ENCODE measurements around the gene SMIM20. TPM values are rescaled to one million over a fixed set of nuclear protein-coding genes. Genes with fewer than 3 reads are reported as not detected.
A peak's percentile ranks its signal among the peaks of the same experiment; 100 is the strongest.

Gene SMIM20
- total RNA-seq, 2 donors from 2014 or later: 35.9 to 40.8 TPM

DNA sequence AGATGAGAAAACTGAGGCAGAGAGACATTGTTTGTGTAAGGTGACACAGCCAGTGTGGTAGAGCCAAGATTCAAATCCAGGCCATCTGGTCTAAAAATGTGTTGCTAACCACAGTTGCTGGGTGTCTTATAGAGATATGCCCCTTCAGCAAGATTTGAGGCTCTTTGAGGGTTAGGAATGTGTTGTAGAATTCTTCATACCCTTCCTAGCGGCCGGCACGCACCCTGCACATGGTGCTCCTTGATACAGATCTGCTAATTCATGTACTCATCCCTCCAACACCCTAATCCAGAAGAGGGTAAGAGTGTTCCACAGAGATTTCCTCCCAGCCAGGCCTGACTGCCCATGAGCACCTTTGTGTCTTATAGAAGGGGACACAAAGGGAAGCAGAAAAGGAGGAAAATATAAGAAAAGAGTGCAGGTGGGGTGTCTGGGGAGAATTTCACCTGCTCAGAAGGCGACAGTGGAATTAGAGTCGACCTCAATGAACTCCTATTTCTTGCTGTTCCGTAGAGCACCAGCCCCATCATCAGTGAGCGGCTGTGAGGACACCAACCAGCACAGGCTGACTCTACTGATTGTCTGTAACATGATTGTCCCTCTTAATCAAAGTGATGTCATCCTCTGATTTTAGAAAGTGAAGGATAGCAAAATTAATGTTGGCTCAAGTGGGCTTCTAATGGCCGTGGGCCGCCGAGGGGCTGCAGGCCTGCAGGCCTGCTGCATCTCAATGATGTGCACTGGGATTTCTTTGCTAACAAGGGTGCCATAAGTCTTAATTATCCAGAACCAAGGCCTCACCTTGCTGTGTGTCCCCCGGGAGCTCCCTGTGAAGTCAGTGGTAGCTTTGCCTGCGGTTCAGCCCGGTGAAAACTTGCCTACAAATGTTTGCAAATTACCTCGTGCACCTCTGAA, 24.2 kb upstream of the SMIM20 start:
- TF ChIP-seq, protein P1, sequence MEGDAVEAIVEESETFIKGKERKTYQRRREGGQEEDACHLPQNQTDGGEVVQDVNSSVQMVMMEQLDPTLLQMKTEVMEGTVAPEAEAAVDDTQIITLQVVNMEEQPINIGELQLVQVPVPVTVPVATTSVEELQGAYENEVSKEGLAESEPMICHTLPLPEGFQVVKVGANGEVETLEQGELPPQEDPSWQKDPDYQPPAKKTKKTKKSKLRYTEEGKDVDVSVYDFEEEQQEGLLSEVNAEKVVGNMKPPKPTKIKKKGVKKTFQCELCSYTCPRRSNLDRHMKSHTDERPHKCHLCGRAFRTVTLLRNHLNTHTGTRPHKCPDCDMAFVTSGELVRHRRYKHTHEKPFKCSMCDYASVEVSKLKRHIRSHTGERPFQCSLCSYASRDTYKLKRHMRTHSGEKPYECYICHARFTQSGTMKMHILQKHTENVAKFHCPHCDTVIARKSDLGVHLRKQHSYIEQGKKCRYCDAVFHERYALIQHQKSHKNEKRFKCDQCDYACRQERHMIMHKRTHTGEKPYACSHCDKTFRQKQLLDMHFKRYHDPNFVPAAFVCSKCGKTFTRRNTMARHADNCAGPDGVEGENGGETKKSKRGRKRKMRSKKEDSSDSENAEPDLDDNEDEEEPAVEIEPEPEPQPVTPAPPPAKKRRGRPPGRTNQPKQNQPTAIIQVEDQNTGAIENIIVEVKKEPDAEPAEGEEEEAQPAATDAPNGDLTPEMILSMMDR (conservative IDR thresholded peaks at IDR 0.05): no peak
- H3K9me3 Mint-ChIP-seq: no peaks in the 10 kb centered on the region
- 92 to 100% methylated on average over 7 to 14 of the region's 14 CpGs for WGBS, 2 experiments (ENCODE audit: insufficient coverage in 1 of 2, insufficient read length in 1 of 2)
- no peaks in the 10 kb centered on the region for H3K9me3 ChIP-seq (ENCODE audit: control insufficient read depth, low read length)
- no peaks in the 10 kb centered on the region for H3K36me3 ChIP-seq (ENCODE audit: control insufficient read depth, insufficient read depth, low read length)
- H3K9ac ChIP-seq (ENCODE audit: extremely low read depth, low read length, poor library complexity, severe bottlenecking): no peak overlapping the region
- no peaks in the 10 kb centered on the region for H3K27me3 Mint-ChIP-seq (ENCODE audit: insufficient read depth)
- no peak overlapping the region for H3K4me3 ChIP-seq (ENCODE audit: low read length)
- H3K27ac Mint-ChIP-seq: no peak overlapping the region
- DNase-seq: no peak
- H3K4me3 Mint-ChIP-seq: no peak overlapping the region
- H3K4me1 Mint-ChIP-seq: peaks cover 26% of the 10 kb centered on the region
- H3K27ac ChIP-seq (ENCODE audit: low read depth, low read length): no peak overlapping the region
- H3K4me1 ChIP-seq (ENCODE audit: control insufficient read depth, insufficient read depth, low read length): peaks cover 5% of the 10 kb centered on the region
- H3K27me3 ChIP-seq (ENCODE audit: control insufficient read depth, insufficient read depth, low read length, poor library complexity, severe bottlenecking): no peaks in the 10 kb centered on the region
- no peaks in the 10 kb centered on the region for H3K36me3 Mint-ChIP-seq (ENCODE audit: low read depth)

DNA sequence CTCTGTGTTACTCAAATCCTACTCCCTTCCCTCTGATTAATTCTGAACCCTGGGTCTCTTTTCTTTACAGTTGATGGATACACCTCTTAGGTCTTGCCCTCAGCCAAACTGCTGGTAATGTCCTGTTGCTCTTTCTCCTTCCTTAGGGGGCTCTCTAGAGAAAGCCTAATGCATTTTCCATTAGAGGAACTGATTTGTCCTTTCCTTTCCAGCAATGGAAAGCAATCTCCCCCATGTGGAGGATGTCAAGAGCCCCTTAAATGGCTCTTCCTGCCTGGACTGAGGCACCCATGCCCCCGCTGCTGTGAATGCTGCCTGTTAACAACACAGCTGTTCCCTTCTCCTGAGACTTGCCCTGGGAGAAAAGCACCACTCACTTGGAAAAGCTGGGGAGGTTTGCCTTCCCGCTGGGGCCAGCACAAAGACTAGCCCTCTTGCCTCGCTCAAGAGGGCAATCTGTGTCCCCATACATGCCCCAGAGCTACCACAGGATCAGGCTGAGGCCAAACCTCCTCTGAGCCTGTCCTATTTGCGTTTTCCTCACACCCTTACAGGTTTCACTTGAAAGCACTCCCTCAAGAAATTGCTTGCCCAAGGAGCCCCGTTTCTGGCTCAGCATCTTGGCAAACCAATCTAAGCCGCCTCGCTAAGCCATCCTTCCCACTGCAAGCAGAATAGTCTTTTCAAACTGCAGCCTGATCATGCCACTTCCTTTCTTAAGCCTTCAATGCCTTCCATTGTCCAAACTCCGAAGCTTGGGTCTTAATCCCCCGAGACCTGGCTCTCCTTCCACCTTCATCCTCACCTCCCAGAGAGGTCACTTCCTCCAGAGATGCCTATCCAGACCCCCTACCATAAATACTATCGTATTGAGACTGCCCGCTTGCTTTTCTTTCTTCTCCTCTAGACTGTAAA, 23.2 kb upstream of the SMIM20 start:
- H3K9me3 Mint-ChIP-seq: no peaks in the 10 kb centered on the region
- H3K27ac Mint-ChIP-seq: peak overlapping the region; percentile 79
- H3K27me3 Mint-ChIP-seq (ENCODE audit: insufficient read depth): no peaks in the 10 kb centered on the region
- Histone ChIP-seq H3K4me1 (ENCODE audit: control insufficient read depth, insufficient read depth, low read length) (peaks cover 5% of the 10 kb centered on the region), H3K27ac (ENCODE audit: low read depth, low read length) (no peak overlapping the region), H3K36me3 (ENCODE audit: control insufficient read depth, insufficient read depth, low read length) (no peaks in the 10 kb centered on the region), H3K9ac (ENCODE audit: extremely low read depth, low read length, poor library complexity, severe bottlenecking) (no peak overlapping the region), H3K4me3 (ENCODE audit: low read length) (no peak overlapping the region), H3K9me3 (ENCODE audit: control insufficient read depth, low read length) (no peaks in the 10 kb centered on the region), H3K27me3 (ENCODE audit: control insufficient read depth, insufficient read depth, low read length, poor library complexity, severe bottlenecking) (no peaks in the 10 kb centered on the region)
- H3K36me3 Mint-ChIP-seq (ENCODE audit: low read depth): no peaks in the 10 kb centered on the region
- H3K4me1 Mint-ChIP-seq: peaks cover 26% of the 10 kb centered on the region
- TF ChIP-seq, protein P1 (conservative IDR thresholded peaks at IDR 0.05): peak; percentile 39
- peak; percentile 79 for DNase-seq
- peak overlapping the region; percentile 8 for H3K4me3 Mint-ChIP-seq
- WGBS, 2 experiments (ENCODE audit: insufficient coverage in 1 of 2, insufficient read length in 1 of 2): 63 to 64% methylated on average over 8 to 11 of the region's 11 CpGs

DNA sequence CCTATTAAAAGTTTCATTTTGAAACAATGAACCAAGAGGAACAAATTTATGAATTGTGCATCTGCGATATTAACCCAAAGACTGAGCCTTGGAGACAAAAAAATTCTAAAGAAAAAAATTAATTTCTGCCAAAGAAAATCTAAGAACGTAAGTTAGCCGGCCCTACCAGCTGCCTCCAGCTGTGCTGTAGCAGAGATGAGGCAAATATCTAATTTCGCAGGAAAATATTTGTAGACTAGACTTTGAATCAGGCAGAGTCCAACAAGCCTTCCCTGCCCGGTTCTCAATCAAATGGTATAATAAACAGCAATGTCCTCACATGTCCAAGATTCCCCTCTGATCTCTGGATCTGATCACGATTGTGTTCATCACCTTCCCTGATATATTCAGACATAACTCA, 21.2 kb upstream of the SMIM20 start:
- WGBS, 2 experiments (ENCODE audit: insufficient coverage in 1 of 2, insufficient read length in 1 of 2): 94 to 97% methylated on average over 6 of the region's 6 CpGs
- Histone ChIP-seq H3K9me3 (ENCODE audit: control insufficient read depth, low read length) (no peaks in the 10 kb centered on the region), H3K27ac (ENCODE audit: low read depth, low read length) (no peak overlapping the region), H3K9ac (ENCODE audit: extremely low read depth, low read length, poor library complexity, severe bottlenecking) (no peak overlapping the region), H3K4me3 (ENCODE audit: low read length) (no peak overlapping the region), H3K27me3 (ENCODE audit: control insufficient read depth, insufficient read depth, low read length, poor library complexity, severe bottlenecking) (no peaks in the 10 kb centered on the region), H3K4me1 (ENCODE audit: control insufficient read depth, insufficient read depth, low read length) (peaks cover 5% of the 10 kb centered on the region), H3K36me3 (ENCODE audit: control insufficient read depth, insufficient read depth, low read length) (no peaks in the 10 kb centered on the region)
- Mint-ChIP-seq H3K27me3 (ENCODE audit: insufficient read depth) (no peaks in the 10 kb centered on the region), H3K36me3 (ENCODE audit: low read depth) (no peaks in the 10 kb centered on the region), H3K27ac (no peak overlapping the region), H3K4me3 (no peak overlapping the region), H3K4me1 (peaks cover 26% of the 10 kb centered on the region), H3K9me3 (no peaks in the 10 kb centered on the region)
- DNase-seq: no peak
- TF ChIP-seq, protein P1 (conservative IDR thresholded peaks at IDR 0.05): no peak
